Activated naive CD4-positive, alpha-beta T cell treated with anti-CD3 and anti-CD28 coated beads, Interleukin-2, amount 50 U/mL, for 72 hours (primary cell): ENCODE data around the gene PAPSS2. TPM values are rescaled to one million over a fixed set of nuclear protein-coding genes. Genes with fewer than 3 reads are reported as not detected.
"Not testable (repeated sequence)": the region's sequence is repeated elsewhere in the genome, so short reads cannot be mapped to it uniquely, and the experiment has no call there.

ENCODE experiments used
- ATAC-seq, 2 donors: fragments of 150-1000 bp; cut with Tn5 transposase; 2 replicates each; pipeline ENCODE4 v1.10.0; 2021; ENCODE audit warnings: mild to moderate bottlenecking in 2 of 2, moderate library complexity in 2 of 2
- DNase-seq, 2 donors: peaks; one replicate each; pipeline ENCODE4 v3.0.0; 2021 to 2022; ENCODE audit warnings: low spot score in 2 of 2
- H3K27ac Mint-ChIP-seq, 2 donors: one replicate each; pipeline ENCODE4 v1.8.0; 2022; ENCODE audit warnings: mild to moderate bottlenecking in 2 of 2, mixed read lengths in 2 of 2
- H3K36me3 Mint-ChIP-seq, 2 donors: one replicate each; pipeline ENCODE4 v1.8.0; 2022; ENCODE audit warnings: mixed read lengths in 2 of 2
- H3K9me3 Mint-ChIP-seq, 2 donors: one replicate each; pipeline ENCODE4 v1.8.0; 2022; ENCODE audit warnings: mixed read lengths in 2 of 2
- total RNA-seq, 2 donors: library from RNA; stranded (reverse); gene quantifications; one replicate each; pipeline ENCODE4 v1.2.3, GENCODE V29; 2022

PAPSS2 gene
- total RNA-seq, 2 donors from 2014 or later = 0.05 to 1.5 TPM

DNA sequence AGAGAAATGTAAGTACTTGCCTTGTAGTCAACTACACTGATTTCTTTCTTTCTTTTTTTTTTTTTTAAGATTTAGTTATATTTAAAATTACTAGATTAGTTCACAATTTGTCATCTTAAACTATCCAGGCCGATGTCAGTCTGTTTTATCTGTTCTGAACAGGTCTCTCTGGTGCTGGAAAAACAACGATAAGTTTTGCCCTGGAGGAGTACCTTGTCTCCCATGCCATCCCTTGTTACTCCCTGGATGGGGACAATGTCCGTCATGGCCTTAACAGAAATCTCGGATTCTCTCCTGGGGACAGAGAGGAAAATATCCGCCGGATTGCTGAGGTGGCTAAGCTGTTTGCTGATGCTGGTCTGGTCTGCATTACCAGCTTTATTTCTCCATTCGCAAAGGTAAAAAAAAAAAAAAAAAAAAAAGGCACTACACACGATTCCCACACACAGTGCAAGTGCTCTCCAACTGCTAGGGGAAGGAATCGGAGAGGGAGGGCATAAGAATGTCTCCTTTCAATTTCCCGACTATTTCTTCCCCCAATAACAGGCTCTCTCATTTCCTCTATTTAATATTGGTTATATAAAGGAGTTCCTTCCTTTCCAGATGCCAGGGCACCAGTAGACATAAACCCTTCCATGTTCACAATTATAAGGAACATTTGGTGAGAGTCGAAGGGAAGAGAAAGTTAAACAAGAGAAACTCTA lies 53.4 kb downstream of the PAPSS2 start:
- DNase-seq (no peak), ATAC-seq (no peak)
- Mint-ChIP-seq H3K9me3 (no peaks in the 10 kb centered on the region), H3K27ac (no peak overlapping the region), H3K36me3 (no peaks in the 10 kb centered on the region)

DNA sequence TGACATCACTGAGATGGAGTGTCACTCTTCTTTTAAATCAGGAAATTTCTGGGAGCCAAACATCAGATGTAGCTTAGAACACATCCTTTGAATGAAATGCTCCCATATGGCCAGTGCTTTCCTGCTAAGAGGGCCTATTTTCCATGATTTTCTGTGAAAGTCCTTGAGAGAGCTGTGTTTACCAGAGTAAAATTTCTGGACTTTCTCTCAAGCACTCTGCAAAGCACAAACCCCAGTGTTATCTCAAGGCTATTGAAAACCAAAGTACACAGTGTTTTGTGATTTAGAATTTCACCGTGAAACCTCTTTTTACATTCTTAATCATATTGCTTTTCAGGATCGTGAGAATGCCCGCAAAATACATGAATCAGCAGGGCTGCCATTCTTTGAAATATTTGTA lies 54.0 kb downstream of the PAPSS2 start:
- Mint-ChIP-seq H3K9me3 (no peaks in the 10 kb centered on the region), H3K27ac (no peak overlapping the region), H3K36me3 (no peaks in the 10 kb centered on the region)
- DNase-seq (no peak), ATAC-seq (no peak)

- no peaks in the 10 kb centered on the region for H3K36me3 Mint-ChIP-seq
- no peak for ATAC-seq
- H3K9me3 Mint-ChIP-seq = no peaks in the 10 kb centered on the region
Observed at GRCh38 chr10:87715552-87716347, 56.1 kb downstream of the PAPSS2 start.

DNA sequence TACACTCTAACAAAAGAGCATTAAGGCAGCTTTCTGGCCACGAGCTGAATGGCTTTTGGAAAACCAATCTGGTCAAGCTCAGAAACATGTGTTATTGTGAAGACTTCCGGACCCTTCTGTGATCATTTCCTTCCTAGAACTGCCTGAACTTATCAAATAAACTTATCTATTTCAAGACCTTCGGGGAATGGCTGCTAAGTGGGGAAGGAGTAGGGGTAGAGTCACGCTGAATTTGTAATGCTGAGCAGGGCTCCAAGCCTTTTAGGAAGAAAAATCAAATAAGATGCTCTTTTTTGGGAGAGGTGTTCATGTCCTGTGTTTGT lies 56.6 kb downstream of the PAPSS2 start:
- Mint-ChIP-seq H3K36me3 (no peaks in the 10 kb centered on the region), H3K27ac (no peak overlapping the region)
- no peak for ATAC-seq

More at GRCh38 chr10:87715552-87716347, 56.1 kb downstream of the PAPSS2 start:
- no peak for DNase-seq
- H3K27ac Mint-ChIP-seq = no peak overlapping the region

DNA sequence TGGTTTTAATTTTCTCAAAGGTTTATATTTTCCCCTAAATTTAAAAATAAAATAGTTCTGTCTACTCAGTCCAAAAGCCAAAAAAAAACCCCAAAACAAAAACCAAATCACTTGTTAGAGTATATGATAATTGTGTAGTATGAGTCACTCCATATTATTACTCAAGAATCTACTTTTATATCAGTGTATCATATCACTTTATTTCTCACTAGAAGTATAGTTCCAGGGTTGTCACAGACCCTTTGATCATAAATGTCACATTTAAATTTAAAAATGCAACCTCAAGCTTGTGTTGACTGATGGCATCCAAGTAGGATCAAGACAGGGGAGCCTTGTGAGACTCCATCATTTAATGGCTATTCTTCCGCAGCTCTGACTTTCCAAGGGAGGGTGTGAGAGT lies 61.0 kb downstream of the PAPSS2 start:
- ATAC-seq = peak; percentile 44 to 93
- Mint-ChIP-seq H3K27ac (no peak overlapping the region), H3K9me3 (no peaks in the 10 kb centered on the region), H3K36me3 (no peaks in the 10 kb centered on the region)
- no peak for DNase-seq

More for the DNA sequence above, 56.6 kb downstream of the PAPSS2 start:
- H3K9me3 Mint-ChIP-seq = no peaks in the 10 kb centered on the region
- no peak for DNase-seq

- Mint-ChIP-seq H3K9me3 (no peaks in the 10 kb centered on the region), H3K36me3 (no peaks in the 10 kb centered on the region), H3K27ac (no peak overlapping the region)
- DNase-seq = no peak
- no peak for ATAC-seq
Observed at GRCh38 chr10:87721781-87722180, 62.1 kb downstream of the PAPSS2 start.

DNA sequence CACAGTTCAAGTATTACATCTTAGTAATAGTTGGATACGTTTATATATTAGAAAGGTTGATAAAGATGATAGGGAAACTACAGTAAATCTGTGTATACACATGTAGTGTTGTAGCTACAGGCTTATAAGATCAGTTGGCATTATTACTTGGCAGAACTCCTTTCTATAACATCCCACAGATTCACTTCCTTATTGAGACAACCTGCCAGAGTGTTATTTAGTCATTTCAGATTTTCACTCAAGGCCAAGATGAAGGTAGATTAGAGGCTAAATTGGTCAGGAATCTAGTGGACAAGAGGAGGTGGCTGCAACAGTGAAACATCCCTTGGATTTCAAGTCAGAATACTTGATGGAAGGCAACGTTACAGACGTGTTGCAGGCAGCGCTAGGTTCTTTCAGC lies 63.0 kb downstream of the PAPSS2 start:
- ATAC-seq = no peak
- no peak for DNase-seq
- Mint-ChIP-seq H3K27ac (no peak overlapping the region), H3K9me3 (no peaks in the 10 kb centered on the region), H3K36me3 (no peaks in the 10 kb centered on the region)

DNA sequence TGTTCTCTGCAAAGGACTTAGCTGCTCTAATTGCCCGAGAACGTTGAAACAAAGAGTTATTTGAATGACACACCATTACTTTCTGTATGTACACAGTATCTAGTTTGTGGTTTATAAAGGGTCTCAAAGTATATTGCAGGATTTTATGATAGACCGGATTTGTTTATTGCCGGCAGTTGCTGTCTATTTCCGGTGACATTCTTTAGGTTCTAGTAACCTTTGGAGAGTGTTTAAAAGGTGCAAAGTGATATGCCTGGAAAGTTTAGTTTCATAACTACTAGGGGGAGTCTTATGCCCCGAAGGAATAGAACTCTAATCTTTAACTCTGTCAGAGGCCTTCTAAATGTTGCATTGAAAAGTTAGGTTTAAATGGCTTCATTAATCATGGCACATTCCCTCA lies 63.8 kb downstream of the PAPSS2 start:
- no peak for DNase-seq
- Mint-ChIP-seq H3K27ac (no peak overlapping the region), H3K36me3 (no peaks in the 10 kb centered on the region), H3K9me3 (no peaks in the 10 kb centered on the region)
- no peak for ATAC-seq

DNA sequence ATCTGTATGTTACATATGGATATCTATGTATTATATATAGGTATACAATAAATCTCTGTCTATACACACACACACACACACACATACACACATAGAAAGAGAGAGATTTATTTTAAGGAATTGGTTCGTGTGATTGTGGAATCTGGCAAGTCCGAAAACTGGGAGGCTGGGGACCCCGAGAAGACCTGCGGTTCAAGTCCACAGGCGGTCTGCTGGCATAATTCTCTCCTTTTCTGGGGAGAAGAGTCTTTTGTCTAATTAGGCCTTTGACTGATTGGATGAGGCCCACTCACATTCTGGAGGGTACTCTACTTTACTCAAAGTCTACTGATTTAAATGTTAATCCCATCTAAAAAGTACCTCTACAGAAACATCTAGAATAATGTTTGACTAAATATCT lies 65.1 kb downstream of the PAPSS2 start:
- DNase-seq (no peak), ATAC-seq (no peak)
- no peak overlapping the region for H3K27ac Mint-ChIP-seq
- H3K36me3 Mint-ChIP-seq = no peaks in the 10 kb centered on the region
- no peaks in the 10 kb centered on the region for H3K9me3 Mint-ChIP-seq

GRCh38 chr10:87729940-87730339 lies 70.3 kb downstream of the PAPSS2 start:
- no peaks in the 10 kb centered on the region for H3K36me3 Mint-ChIP-seq
- H3K27ac Mint-ChIP-seq = no peak overlapping the region
- DNase-seq (no peak), ATAC-seq (no peak)
- no peaks in the 10 kb centered on the region for H3K9me3 Mint-ChIP-seq

GRCh38 chr10:87733081-87733480 lies 73.4 kb downstream of the PAPSS2 start:
- Mint-ChIP-seq H3K27ac (no peak overlapping the region), H3K9me3 (no peaks in the 10 kb centered on the region), H3K36me3 (no peaks in the 10 kb centered on the region)
- ATAC-seq (no peak), DNase-seq (no peak)

DNA sequence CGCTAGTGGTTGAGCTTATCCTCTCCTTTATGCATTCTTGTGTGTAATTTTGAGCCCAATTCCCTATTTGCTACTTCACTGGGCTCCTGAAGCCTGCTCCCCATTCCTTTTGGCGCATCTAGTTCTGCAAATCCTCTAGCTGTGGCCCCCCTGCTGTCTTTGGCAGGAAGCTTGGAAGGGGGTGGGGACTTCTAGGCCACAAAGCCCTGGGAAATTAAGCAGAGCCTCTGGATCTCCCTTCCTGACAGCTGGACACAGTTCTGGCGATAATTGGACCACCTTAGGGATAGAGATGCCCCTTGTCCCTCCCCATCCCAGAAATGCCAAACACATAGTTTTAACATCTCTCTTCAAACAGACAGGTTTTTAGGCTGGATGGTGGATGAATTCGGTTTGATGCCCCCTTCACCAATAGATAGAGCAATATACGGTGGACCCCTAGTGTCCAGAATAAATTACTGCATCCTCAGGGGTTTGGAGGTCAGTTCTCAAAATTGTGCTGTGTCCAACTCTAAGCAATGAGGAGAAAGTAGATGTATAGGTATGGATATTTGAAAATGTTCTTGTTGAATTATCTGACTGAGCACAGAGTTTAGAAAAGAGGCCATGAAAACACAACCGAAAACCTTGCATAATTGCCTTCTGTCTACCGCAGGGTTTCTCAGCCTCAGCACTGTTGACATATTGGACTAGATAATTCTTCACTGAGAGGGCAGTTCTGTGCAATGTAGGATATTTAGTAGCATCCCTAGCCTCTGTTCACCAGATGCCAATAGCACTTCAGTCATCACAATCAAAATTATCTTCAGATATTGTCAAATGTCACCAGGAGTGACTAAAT lies 75.5 kb downstream of the PAPSS2 start:
- Mint-ChIP-seq H3K27ac (no peak overlapping the region), H3K9me3 (no peaks in the 10 kb centered on the region), H3K36me3 (no peaks in the 10 kb centered on the region)
- ATAC-seq = peak; percentile 28 to 58
- no peak for DNase-seq

GRCh38 chr10:87738253-87738652 lies 78.6 kb downstream of the PAPSS2 start:
- H3K27ac Mint-ChIP-seq, ATAC-seq: not testable (repeated sequence)

GRCh38 chr10:87739703-87740102 lies 80.0 kb downstream of the PAPSS2 start:
- no peaks in the 10 kb centered on the region for H3K36me3 Mint-ChIP-seq
- DNase-seq (no peak), ATAC-seq (no peak)
- no peak overlapping the region for H3K27ac Mint-ChIP-seq
- no peaks in the 10 kb centered on the region for H3K9me3 Mint-ChIP-seq

More at GRCh38 chr10:87738253-87738652, 78.6 kb downstream of the PAPSS2 start:
- not testable (repeated sequence) for DNase-seq, H3K9me3 Mint-ChIP-seq, H3K36me3 Mint-ChIP-seq

DNA sequence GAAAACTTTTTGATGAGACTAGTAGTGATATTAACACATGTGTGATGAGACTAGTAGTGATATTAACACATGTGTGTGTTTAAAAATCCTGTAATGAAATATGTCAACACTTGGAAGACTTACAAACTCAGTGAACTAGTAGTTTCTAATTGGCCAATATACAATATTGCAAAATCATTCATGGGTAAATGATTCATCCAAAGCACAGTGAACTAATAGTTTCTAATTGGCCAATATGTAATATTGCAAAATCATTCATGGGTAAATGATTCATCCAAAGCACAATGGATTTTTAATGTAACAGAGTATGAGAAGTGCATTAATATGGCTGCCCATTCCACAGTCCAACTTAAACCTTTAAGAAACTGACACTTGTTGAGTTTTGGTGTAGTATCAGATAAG lies 80.6 kb downstream of the PAPSS2 start:
- ATAC-seq = peak in 1 of 2 donors; percentile 34
- no peak for DNase-seq
- no peak overlapping the region for H3K27ac Mint-ChIP-seq
- no peaks in the 10 kb centered on the region for H3K9me3 Mint-ChIP-seq
- no peaks in the 10 kb centered on the region for H3K36me3 Mint-ChIP-seq

- H3K36me3 Mint-ChIP-seq, DNase-seq, ATAC-seq, H3K9me3 Mint-ChIP-seq: not testable (repeated sequence)
- peak overlapping the region in 1 of 2 donors; percentile 29 for H3K27ac Mint-ChIP-seq
Observed at GRCh38 chr10:87742992-87743610, 83.4 kb downstream of the PAPSS2 start.

GRCh38 chr10:87744606-87745005 lies 84.9 kb downstream of the PAPSS2 start:
- Mint-ChIP-seq H3K27ac (no peak overlapping the region), H3K9me3 (peaks cover 0 to 3% of the 10 kb centered on the region in 2 donors), H3K36me3 (peaks cover 0 to 6% of the 10 kb centered on the region in 2 donors)
- ATAC-seq = no peak
- no peak for DNase-seq
